Measurements from ENCODE around the gene VSIG2. TPM values are rescaled to one million over a fixed set of nuclear protein-coding genes. Genes with fewer than 3 reads are reported as not detected.

The VSIG2 gene
- total and polyA plus RNA-seq, 10 of the 15 experiments (the other 5 are each of a cell fraction or from before 2014, with no cell fraction given), result 0.13 to 0.31 (median 0.15) TPM; not detected in 5

DNA sequence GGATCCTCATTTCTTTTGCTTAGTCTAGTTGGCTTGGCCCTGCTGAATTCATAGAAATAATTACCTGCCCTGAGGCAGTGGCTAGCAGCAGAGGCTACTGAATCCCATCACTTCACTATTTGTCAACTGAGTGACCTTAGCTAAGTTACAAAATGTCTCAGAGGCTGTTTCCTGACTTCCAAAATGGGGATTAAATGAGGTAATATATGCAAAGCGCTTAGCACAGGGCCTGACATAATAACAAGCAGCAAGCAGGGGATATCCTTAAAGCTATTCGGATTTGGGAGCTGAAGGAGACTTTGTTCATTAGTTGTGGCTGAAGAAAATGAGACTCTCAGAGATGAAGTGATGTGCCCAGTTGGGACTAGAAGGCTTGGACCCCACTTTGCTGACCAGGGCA lies 9.5 kb downstream of the VSIG2 start:
- WGBS (ENCODE audit: insufficient coverage, insufficient replicate concordance, low lambda C conversion rate, missing lambda C conversion rate), result 26% methylated on average over 2 of the region's 2 CpGs
- TF ChIP-seq ZSCAN29 (IDR thresholded peaks at IDR 0.05) (no peak), LARP7 (IDR thresholded peaks at IDR 0.05) (no peak), RUNX3 (IDR thresholded peaks at IDR 0.05; ENCODE audit: low read length) (no peak), CBX5 (IDR thresholded peaks at IDR 0.05; ENCODE audit: low read depth) (no peak), STAT1 (conservative IDR thresholded peaks at IDR 0.05) (no peak), EZH2 (IDR thresholded peaks at IDR 0.05; ENCODE audit: borderline replicate concordance, control insufficient read depth, low read depth, low read length) (no peak), KAT2A (conservative IDR thresholded peaks at IDR 0.05; ENCODE audit: control insufficient read depth, low read depth, low read length) (no peak), SMARCA5 (IDR thresholded peaks at IDR 0.05) (no peak), FOS (IDR thresholded peaks at IDR 0.05; ENCODE audit: borderline replicate concordance, extremely low read depth, insufficient read length) (no peak), SP1 (IDR thresholded peaks at IDR 0.05; ENCODE audit: low read depth, low read length) (no peak), ZNF384 (IDR thresholded peaks at IDR 0.05; ENCODE audit: borderline replicate concordance, low read depth, low read length) (no peak), NR2C1 (IDR thresholded peaks at IDR 0.05) (no peak), SMC3 (IDR thresholded peaks at IDR 0.05; ENCODE audit: borderline replicate concordance, low read length) (no peak), TCF7 (IDR thresholded peaks at IDR 0.05; ENCODE audit: borderline replicate concordance) (no peak), YBX1 (IDR thresholded peaks at IDR 0.05) (no peak)
- TF ChIP-seq, protein P1, sequence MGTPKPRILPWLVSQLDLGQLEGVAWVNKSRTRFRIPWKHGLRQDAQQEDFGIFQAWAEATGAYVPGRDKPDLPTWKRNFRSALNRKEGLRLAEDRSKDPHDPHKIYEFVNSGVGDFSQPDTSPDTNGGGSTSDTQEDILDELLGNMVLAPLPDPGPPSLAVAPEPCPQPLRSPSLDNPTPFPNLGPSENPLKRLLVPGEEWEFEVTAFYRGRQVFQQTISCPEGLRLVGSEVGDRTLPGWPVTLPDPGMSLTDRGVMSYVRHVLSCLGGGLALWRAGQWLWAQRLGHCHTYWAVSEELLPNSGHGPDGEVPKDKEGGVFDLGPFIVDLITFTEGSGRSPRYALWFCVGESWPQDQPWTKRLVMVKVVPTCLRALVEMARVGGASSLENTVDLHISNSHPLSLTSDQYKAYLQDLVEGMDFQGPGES (IDR thresholded peaks at IDR 0.05), result no peak

More for the DNA sequence above, 9.5 kb downstream of the VSIG2 start:
- no peaks in the 10 kb centered on the region for H3K36me3 ChIP-seq (ENCODE audit: control insufficient read depth in 2 of 2, insufficient read depth in 2 of 2, low read length in 1 of 2)
- H3K9ac ChIP-seq (ENCODE audit: control insufficient read depth, insufficient read depth, low read length), result no peak overlapping the region
- no peak for FAIRE-seq
- in situ Hi-C loops (cut with MboI) (no loop called here), intact Hi-C loops (cut with micrococcal nuclease; ENCODE audit: unreplicated experiment) (no loop called here)
- no peak overlapping the region for H3K27ac ChIP-seq (ENCODE audit: control insufficient read depth, insufficient read depth)
- H3K4me3 ChIP-seq, result no peak overlapping the region
- ChIA-PET CTCF (interaction anchor here (1.6 to 12.2 kb wide), 4 partner anchors 18 to 98 kb away, joined by 5 to 202 read pairs (median 58); partner anchors contain the start of genes ESAM, SIAE and SPA17), RAD21 (ENCODE audit: unreplicated experiment) (interaction anchor here (1.1 kb wide), 1 partner anchor 36 kb away, joined by 3 read pairs; no protein-coding TSS in a partner anchor), SMC1A (ENCODE audit: uncharacterized antibody, unreplicated experiment) (interaction anchor here (0.8 to 4.9 kb wide), 4 partner anchors 18 to 77 kb away, joined by 3 to 32 read pairs (median 6); no protein-coding TSS in a partner anchor), POLR2A (interaction anchor here (0.5 to 1.1 kb wide), 3 partner anchors 17 to 26 kb away, joined by 3 to 5 read pairs (median 4); no protein-coding TSS in a partner anchor)
- H3K9me3 ChIP-seq (replicated peaks; ENCODE audit: control insufficient read depth, insufficient read depth, low read length), result no peaks in the 10 kb centered on the region
- ATAC-seq, result no peak
- H3K79me2 ChIP-seq (ENCODE audit: control insufficient read depth, insufficient read depth, low read length), result no peaks in the 10 kb centered on the region
- H3K4me1 ChIP-seq (ENCODE audit: control insufficient read depth, insufficient read depth, low read length), result peaks cover 14% of the 10 kb centered on the region
- no TSS peak for BruUV-seq (replicated peaks)
- H3K27me3 ChIP-seq (replicated peaks in 1 of 2; ENCODE audit: control insufficient read depth in 2 of 2, insufficient read depth in 2 of 2, low read length in 1 of 2), result peaks cover 0 to 2% of the 10 kb centered on the region in 2 experiments; a peak in 1 of 4 replicates
- H4K20me1 ChIP-seq (ENCODE audit: control insufficient read depth, insufficient read depth), result no peaks in the 10 kb centered on the region
- no peak overlapping the region for H2AFZ ChIP-seq (ENCODE audit: control insufficient read depth, low read depth, low read length)
- DNase-seq (ENCODE audit: low read depth, low spot score), result no peak
- no peak overlapping the region for H3K4me2 ChIP-seq (ENCODE audit: control insufficient read depth, insufficient read depth)
